Lung microvascular endothelial cell (primary cell): ENCODE results near the gene ALB. TPM values are rescaled to one million over a fixed set of nuclear protein-coding genes. Genes with fewer than 3 reads are reported as not detected.
"Not testable (repeated sequence)": the region's sequence is repeated elsewhere in the genome, so short reads cannot be mapped to it uniquely, and the experiment has no call there.

Experiments
- DNase-seq, 2 donors: peaks; one replicate each; pipeline versions ENCODE4 v3.0.0 to v3.0.0-alpha.2; 2010; ENCODE audit warnings: low read depth in 2 of 2
- total RNA-seq: library from RNA; depleted of rRNA; stranded (reverse); fragments of >200 nt; gene quantifications from 2 replicates; pipeline ENCODE4 v1.2.1, GENCODE V29; 2014

Gene ALB
- not detected in 2 replicates for total RNA-seq

DNA sequence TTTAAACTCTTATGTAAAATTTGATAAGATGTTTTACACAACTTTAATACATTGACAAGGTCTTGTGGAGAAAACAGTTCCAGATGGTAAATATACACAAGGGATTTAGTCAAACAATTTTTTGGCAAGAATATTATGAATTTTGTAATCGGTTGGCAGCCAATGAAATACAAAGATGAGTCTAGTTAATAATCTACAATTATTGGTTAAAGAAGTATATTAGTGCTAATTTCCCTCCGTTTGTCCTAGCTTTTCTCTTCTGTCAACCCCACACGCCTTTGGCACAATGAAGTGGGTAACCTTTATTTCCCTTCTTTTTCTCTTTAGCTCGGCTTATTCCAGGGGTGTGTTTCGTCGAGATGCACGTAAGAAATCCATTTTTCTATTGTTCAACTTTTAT lies at the start of gene ALB:
ALB (plus strand) TSS at position 246 of the 400 bp plus-strand sequence; CDS start at position 287, 41 bp downstream.
- DNase-seq: no peak

DNA sequence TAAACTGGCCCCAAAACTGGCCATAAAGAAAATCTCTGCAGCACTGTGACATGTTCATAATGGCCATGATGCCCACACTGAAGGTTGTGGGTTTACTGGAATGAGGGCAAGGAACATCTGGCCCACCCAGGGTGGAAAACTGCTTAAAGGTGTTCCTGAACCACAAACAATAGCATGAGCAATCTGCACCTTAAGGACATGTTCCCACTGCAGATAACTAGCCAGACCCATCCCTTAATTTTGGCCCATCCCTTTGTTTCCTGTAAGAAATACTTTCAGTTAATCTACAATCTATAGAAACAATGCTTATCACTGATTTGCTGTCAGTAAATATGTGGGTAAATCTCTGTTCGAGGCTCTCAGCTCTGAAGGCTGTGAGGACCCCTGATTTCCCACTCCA lies 46.9 kb upstream of the ALB start:
- not testable (repeated sequence) for DNase-seq

DNA sequence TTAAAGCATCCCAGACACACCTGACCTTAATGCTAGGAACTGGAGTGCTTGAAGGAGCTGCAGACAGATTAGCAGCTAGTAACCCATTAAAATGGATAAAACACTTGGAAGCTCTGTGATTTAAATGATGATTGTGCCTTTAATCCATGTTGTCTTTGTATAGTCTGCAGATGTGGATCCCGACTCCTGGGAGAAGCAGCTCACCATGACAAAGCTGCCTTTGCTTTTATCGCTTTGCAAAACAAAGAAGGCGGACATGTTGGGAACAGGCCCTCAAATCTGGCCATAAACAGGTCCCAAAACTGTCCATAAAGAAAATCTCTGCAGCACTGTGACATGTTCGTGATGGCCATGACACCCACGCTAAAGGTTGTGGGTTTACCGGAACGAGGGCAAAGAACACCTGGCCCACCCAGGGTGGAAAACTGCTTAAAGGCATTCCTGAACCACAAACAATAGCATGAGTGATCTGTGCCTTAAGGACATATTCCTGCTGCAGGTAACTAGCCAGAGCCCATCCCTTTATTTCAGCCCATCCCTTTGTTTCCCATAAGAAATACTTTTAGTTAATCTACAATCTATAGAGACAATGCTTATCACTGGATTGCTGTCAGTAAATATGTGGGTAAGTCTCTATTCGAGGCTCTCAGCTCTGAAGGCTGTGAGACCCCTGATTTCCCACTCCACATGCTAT lies 34.4 kb upstream of the ALB start:
- DNase-seq: not testable (repeated sequence)

DNA sequence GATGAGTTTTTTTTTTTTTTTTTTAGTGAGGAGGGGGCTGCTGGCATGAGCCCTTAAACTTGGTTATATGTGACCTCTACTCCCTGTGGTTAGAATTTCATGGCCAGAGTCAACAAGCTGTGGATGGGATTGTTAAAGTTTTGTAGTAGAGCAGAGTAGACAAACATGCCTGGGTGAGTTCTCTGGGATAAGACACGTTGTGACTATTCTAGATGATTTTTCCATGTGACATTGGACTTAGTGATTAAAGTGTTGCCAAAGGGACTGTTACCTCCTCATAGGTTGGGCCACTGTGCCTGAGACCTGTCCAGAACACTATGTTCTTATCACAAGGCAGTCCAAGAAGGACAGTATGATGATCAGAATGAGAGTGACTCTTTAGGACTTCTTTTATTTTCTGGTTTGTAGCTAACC lies 28.8 kb upstream of the ALB start:
- no peak for DNase-seq

DNA sequence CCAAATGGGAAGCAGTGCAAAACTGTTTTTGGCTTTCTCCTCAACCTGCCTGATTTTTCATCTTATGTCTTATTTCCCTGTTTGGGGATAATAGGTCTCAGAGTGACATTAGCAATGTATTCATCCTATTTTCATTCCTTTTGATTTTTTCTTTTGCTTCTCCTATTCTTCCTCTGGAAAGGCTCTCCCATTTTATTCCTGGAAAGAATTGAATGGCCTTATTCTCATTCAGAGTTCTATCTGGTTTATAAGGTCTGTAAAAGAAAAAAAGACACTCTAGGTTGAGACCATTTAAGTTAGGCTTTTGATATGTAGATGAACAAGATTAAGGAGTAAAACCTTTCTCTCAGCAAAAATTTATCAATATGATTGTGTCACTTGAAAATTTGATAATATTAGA lies 27.8 kb upstream of the ALB start:
- no peak for DNase-seq

DNA sequence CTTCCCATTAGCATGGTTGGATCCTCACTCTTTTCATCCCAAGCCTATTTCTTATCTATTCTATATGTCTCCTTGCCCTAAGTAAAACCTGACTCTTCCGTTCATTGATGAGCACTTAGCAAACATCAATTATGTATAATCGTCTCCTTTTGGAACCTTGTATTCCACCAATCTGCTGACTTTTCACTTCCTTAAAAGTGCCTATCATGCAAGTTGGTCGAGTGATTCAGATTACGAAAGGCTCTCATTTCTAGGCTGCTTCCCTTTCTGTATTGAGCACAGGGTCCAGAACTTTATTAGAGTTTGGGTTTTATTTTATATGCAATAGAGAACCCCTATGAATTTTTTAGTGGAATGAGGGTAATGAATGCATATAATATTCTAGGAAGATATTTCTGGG lies 27.1 kb upstream of the ALB start:
- no peak for DNase-seq

DNA sequence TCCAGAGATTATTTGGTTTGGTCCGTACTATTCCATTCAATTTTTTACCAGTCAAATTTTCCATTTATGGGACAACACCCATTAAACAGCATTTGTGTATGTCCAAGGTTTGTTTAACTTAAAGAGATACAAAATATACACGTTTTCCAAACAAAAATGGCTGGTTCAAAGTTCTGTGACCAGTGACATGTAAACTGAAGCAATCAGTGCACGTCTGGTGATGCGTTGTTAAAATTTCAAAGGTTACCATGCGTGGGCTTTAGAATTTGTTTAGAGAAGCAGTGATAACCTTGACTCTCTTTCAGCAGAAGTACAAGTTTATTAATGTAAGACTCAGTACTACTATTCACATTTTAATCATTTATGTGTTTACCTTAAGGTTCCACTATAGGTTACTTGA lies 25.2 kb upstream of the ALB start:
- no peak for DNase-seq

DNA sequence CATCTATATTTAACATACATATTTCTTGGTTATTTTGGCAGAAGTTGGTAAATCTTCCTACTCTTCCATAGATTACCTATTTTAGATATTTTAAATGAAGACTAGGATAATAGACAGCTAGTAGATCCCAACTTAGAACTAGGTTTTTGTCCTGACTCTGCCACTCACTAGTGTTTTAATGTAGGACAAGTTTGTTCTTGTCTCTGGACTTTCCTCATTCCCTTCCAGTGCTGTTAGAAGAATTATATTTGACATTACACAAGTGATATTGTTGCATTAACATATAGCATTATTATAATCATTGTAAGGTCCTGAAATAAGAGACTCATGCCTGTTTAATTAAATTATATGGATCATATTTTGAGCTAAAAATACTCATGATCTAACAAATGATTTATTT lies 24.1 kb upstream of the ALB start:
- no peak for DNase-seq

DNA sequence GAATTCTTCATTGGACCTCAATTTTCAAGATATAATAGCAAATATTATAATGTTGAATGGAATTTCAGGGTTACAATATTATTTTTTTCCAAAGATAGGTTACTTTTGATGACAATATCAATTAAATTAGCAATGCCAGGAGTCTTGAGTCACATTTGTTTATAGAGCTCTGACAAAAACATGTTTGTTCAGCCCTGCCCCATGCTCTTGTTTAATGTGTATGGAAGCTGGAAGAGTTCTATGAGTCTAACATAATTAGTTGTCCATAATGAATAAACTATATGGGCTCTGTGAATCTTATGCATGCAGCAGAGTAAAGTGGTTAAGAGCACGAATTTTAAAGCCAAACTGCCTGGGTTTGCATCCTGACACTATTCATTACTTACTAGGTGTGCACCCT lies 22.9 kb upstream of the ALB start:
- DNase-seq: no peak

DNA sequence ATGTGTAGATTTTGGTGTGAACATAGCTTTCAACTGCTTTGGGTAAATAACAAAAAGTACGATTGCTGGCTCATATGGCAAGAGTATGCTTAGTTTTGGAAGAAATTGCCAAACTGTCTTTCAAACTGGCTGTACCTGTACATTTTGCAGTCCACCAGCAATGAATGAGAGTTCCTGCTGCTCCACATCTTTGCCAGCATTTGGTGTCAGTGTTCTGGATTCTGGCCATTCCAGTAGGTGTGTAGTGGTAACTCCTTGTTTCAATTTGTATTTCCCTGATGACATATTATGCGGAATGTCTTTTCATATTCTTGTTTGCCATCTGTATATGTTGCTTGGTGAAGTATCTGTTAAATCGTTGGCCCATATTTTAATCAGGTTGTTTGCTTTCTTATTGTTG lies 20.6 kb upstream of the ALB start:
- no peak for DNase-seq

DNA sequence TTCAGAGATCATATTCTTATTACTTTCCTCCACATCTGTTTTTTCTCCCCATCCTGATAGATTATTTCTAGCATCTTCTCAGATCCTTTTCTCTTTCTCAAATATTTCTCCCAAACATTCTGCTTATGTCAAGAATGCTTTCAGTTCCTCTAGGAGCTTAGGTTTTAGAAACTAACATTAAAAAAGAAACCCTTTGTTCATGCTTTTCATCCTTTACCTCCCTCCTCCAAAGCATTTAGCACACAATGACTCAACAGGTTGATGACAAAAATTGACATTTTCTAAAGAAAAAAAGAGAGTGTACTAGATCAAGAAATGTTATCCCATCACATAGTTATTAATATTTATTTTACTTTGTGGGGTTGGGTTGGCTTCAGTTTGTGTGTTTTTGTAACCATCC lies 16.5 kb upstream of the ALB start:
- DNase-seq: no peak

DNA sequence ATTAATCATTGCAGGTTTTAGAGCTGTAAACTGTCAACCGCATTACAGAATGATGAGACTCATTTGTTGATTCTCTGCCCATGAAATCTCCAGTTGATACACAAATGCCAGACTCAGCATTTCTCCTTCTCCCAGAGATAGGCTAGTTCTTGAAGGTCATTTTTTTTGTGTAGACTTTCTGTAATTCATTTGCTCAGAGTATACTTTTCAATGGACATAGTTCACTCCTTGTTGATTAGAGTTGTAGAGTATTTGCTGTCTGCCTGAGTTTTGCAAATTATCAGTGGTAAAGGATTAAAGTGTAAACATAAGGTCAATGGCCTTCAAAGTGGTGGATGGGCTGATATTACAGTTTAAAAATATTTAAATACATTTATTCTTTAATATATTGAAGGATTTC lies 15.2 kb upstream of the ALB start:
- DNase-seq: no peak

DNA sequence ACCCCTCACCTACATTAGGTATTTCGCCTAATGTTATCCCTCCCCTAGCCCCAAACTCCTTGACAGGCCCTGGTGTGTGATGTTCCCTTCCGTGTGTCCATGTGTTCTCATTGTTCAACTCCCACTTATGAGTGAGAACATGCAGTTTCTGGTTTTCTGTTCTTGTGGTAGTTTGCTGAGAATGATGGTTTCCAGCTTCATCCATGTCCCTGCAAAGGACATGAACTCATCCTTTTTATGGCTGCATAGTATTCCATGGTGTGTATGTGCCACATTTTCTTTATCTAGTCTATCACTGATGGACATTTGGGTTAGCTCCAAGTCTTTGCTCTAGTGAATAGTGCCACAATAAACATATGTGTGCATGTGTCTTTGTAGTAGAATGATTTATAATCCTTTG lies 14.4 kb upstream of the ALB start:
- DNase-seq: not testable (repeated sequence)

DNA sequence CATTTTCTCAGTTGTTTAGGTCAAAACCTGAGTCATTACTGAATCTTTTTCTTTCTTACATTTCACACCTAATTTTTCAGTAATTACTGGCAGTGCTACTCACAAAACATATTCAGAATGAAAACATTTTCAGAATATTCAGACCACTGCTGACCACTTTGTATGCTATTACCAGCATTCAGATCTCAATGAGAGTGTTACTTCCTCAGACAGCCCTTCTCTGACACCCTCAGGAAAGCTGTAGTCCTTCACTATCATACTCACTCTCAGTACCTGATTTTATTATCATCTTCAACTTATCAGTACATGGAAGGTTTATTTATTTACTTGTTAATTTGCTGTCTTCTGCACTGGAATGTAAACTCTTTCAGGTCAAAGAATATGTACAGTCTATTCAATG lies 12.3 kb upstream of the ALB start:
- no peak for DNase-seq

DNA sequence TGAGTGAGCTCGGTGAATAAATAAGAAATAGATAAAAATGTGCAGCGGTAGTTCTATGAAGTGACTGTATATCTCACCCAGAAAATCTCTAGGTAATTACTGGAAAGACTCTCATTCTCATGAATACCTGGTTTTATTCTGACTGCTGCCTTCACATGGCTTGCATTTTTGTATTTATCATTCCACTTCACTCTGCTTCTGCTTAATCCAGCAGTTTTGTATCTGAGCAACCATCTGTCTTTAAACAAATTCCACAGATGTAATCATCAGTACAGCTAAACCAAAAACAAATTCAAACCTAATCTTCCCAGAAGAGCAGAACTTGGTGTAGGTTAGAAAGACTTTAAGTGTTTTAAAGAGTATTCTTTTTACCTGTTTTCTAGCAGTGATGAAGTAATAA lies 11.2 kb upstream of the ALB start:
- no peak for DNase-seq

DNA sequence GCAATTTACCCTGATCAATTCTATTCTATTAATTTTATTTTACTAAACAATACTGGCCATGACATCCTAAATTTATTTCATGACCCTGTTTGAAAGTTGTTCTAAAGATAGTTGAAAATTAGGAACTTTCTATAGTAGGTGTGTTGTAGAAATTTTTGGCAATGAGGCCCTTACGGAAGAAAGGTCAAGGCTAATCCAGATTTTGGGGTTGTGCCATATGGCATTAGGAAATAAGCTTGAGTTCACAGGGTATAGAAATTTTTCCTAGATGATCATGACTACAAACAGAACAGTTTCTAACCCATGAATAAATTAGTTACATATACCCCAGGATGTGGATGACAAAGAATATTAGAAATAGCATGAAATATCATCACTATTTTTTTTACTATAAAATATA lies 7.8 kb upstream of the ALB start:
- DNase-seq: no peak

DNA sequence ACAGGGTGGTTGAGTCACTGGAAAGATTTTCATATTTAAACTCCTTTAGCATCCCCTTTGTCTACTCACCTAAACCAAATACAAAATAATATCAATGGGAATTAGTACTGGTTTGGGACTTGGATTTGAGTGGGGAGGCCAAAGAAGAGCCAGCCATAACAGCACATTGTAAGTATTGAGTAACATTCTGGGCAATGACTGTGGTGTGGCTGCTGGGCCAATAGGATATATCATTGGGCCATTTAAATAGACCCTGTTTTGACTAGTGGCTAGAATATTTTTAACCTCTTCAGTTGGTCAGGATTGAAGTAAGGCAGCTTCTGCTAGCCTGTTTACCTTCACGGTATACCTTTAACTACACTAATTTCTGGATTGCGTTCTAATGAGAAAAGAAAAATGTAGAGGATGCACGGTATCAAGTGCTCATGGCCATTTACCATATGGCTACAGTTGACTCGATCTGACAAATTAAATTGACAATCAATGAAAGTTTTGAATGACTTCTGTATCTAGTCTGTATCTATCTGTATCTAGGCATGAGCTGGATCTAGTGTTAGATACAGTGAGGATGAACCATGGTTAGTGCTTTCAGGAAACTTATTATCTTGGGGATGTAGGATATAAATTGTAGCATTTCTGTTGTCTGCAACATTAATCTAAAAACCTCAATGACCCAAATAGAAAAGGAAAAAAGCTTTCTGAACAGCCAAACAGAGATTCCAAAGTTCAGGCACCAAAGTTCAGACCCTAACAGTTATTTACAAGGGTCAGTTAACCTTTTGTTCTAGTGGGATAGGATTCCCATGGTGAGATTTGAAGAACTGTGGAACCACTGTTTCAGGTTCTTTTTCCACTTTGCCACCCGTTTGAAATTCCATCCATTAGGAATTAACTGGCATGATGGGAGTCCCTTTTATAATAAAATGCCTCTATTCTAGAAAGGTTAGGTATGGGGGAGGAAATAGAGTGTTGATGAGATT lies 6.8 kb upstream of the ALB start:
- DNase-seq: no peak

DNA sequence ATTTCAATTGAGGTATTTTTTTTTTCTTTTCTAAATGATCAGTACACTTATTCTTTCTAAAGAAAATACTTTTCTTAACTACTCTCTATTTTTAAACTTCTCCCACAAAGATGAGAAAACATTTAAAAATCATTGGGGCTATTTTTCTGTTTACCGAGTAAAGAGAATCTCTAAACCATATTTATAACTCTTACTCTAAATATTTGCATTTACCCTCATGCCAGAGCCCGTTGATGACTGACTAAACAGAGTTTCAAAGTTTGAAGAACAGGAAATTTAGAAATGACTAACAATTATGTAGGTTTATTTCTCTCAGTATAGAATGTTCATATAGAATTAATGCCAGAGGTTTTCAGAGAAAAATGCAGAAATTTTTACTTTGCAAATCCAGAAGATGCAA lies 2.7 kb upstream of the ALB start:
- DNase-seq: no peak

DNA sequence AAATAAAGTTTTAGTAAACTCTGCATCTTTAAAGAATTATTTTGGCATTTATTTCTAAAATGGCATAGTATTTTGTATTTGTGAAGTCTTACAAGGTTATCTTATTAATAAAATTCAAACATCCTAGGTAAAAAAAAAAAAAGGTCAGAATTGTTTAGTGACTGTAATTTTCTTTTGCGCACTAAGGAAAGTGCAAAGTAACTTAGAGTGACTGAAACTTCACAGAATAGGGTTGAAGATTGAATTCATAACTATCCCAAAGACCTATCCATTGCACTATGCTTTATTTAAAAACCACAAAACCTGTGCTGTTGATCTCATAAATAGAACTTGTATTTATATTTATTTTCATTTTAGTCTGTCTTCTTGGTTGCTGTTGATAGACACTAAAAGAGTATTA lies 370 bp downstream of the ALB start:
- no peak for DNase-seq

DNA sequence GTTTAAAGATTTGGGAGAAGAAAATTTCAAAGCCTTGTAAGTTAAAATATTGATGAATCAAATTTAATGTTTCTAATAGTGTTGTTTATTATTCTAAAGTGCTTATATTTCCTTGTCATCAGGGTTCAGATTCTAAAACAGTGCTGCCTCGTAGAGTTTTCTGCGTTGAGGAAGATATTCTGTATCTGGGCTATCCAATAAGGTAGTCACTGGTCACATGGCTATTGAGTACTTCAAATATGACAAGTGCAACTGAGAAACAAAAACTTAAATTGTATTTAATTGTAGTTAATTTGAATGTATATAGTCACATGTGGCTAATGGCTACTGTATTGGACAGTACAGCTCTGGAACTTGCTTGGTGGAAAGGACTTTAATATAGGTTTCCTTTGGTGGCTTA lies 1.1 kb downstream of the ALB start:
- no peak for DNase-seq

DNA sequence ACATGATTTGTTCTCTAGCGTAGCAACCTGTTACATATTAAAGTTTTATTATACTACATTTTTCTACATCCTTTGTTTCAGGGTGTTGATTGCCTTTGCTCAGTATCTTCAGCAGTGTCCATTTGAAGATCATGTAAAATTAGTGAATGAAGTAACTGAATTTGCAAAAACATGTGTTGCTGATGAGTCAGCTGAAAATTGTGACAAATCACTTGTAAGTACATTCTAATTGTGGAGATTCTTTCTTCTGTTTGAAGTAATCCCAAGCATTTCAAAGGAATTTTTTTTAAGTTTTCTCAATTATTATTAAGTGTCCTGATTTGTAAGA lies 2.4 kb downstream of the ALB start:
- DNase-seq: no peak

DNA sequence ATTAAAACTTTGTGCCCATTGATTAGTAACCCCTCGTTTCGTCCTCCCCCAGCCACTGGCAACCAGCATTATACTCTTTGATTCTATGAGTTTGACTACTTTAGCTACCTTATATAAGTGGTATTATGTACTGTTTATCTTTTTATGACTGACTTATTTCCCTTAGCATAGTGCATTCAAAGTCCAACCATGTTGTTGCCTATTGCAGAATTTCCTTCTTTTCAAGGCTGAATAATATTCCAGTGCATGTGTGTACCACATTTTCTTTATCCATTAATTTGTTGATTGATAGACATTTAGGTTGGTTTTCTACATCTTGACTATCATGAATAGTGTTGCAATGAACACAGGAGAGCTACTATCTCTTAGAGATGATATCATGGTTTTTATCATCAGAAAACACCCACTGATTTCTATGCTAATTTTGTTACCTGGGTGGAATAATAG lies 3.2 kb downstream of the ALB start:
- no peak for DNase-seq
